Measurements from ENCODE around the gene GPSM1. TPM values are rescaled to one million over a fixed set of nuclear protein-coding genes. Genes with fewer than 3 reads are reported as not detected.

GPSM1 gene
- total and polyA plus RNA-seq, 11 donors: 24.1 to 80.2 (median 31.7) TPM

- Histone ChIP-seq H3K9me3 (no peaks in the 10 kb centered on the region), H3K27me3 (no peaks in the 10 kb centered on the region), H3K36me3 (no peaks in the 10 kb centered on the region), H3K4me3 (no peak overlapping the region), H3K4me1 (peaks cover 3 to 39% (median 12%) of the 10 kb centered on the region in 12 donors), H3K27ac (no peak overlapping the region)
- ATAC-seq (no peak), DNase-seq (no peak)
- TF ChIP-seq CTCF (IDR thresholded peaks at IDR 0.05) (no peak), POLR2A (IDR thresholded peaks at IDR 0.05) (no peak)
- 88 to 90% (median 88%) methylated on average over 30 to 45 of the region's 45 CpGs for WGBS, 4 donors
- intact Hi-C loops (cut with DNase I): no loop called here
Observed at GRCh38 chr9:136367296-136368145, 40.2 kb downstream of the GPSM1 start.

DNA sequence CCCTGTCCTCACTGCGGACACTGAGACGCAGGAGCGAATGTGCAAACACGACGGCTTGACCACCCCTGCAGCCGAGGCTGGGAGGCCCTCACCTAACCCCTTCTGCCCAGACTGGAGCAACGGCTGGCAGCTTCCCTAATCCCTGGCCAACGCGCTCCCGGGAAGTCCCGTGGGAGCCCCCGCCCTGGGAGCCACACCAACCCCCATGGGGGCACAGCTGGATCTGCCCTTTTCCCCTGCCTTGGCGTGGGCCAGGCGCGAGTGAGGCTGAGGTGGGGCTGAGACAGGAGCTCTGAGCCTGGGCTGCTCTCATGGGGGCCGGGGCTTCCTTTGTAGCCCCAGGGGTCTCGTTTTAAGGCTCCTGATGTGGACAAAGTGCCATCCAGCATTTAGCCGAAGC is 40.9 kb downstream of the GPSM1 start:
- DNase-seq (no peak), ATAC-seq (no peak)
- H3K27ac ChIP-seq: no peak overlapping the region
- no peak overlapping the region for H3K4me3 ChIP-seq
- intact Hi-C loops (cut with DNase I): no loop called here
- TF ChIP-seq CTCF (IDR thresholded peaks at IDR 0.05) (no peak), POLR2A (IDR thresholded peaks at IDR 0.05) (no peak)
- H3K9me3 ChIP-seq: no peaks in the 10 kb centered on the region
- no peaks in the 10 kb centered on the region for H3K36me3 ChIP-seq
- WGBS, 4 donors: 68 to 81% (median 74%) methylated on average over 6 to 18 of the region's 18 CpGs
- no peaks in the 10 kb centered on the region for H3K27me3 ChIP-seq
- peaks cover 3 to 39% (median 9%) of the 10 kb centered on the region in 12 donors for H3K4me1 ChIP-seq

GRCh38 chr9:136370037-136370436 is 42.7 kb downstream of the GPSM1 start:
- Histone ChIP-seq H3K4me3 (no peak overlapping the region), H3K9me3 (no peaks in the 10 kb centered on the region), H3K27me3 (no peaks in the 10 kb centered on the region), H3K27ac (no peak overlapping the region), H3K4me1 (peaks cover 0 to 31% (median 4%) of the 10 kb centered on the region in 12 donors), H3K36me3 (no peaks in the 10 kb centered on the region)
- DNase-seq: no peak
- 95 to 98% (median 96%) methylated on average over 4 to 19 of the region's 19 CpGs for WGBS, 4 donors
- intact Hi-C loops (cut with DNase I): no loop called here
- ATAC-seq: no peak
- TF ChIP-seq CTCF (IDR thresholded peaks at IDR 0.05) (no peak), POLR2A (IDR thresholded peaks at IDR 0.05) (no peak)

- peaks cover 0 to 22% (median 4%) of the 10 kb centered on the region in 12 donors for H3K4me1 ChIP-seq
- TF ChIP-seq POLR2A (IDR thresholded peaks at IDR 0.05): no peak
- no peak for TF ChIP-seq CTCF (IDR thresholded peaks at IDR 0.05)
- ATAC-seq: no peak
- H3K27ac ChIP-seq: no peak overlapping the region
- no peaks in the 10 kb centered on the region for H3K9me3 ChIP-seq
- intact Hi-C loops (cut with DNase I): no loop called here
- H3K4me3 ChIP-seq: no peak overlapping the region
- no peak for DNase-seq
- no peaks in the 10 kb centered on the region for H3K27me3 ChIP-seq
- 94% methylated on average over 34 to 54 of the region's 54 CpGs for WGBS, 4 donors
- H3K36me3 ChIP-seq: peaks cover 0 to 4% (median 0%) of the 10 kb centered on the region in 9 donors
Observed at GRCh38 chr9:136370687-136371532, 43.6 kb downstream of the GPSM1 start.
